ACC112 (cell line): Measurements from ENCODE around the gene DR1.

Experiments
- H2AFZ ChIP-seq: fragments of 200-600 bp; sonication (generic); one replicate; pipeline ENCODE4 v1.6.0; 2017; ENCODE audit warnings: antibody characterized with exemption, low read length; ENCODE audit not compliant: unreplicated experiment
- H3K27ac ChIP-seq: fragments of 200-600 bp; sonication (generic); 2 replicates; pipeline ENCODE4 v1.5.1; 2014; ENCODE audit warnings: low read depth, mild to moderate bottlenecking, antibody characterized with exemption, low read length, moderate library complexity
- H3K27me3 ChIP-seq: fragments of 200-600 bp; sonication (generic); 2 replicates; pipeline ENCODE4 v1.6.1; 2014; ENCODE audit warnings: mild to moderate bottlenecking, antibody characterized with exemption, low read length, moderate library complexity, mixed read lengths; ENCODE audit not compliant: insufficient read depth
- H3K36me3 ChIP-seq: fragments of 200-600 bp; sonication (generic); 2 replicates; pipeline ENCODE4 v1.6.1; 2016; ENCODE audit warnings: mild to moderate bottlenecking, antibody characterized with exemption, low read length, moderate library complexity, mixed read lengths; ENCODE audit not compliant: insufficient read depth
- H3K4me1 ChIP-seq: fragments of 200-600 bp; sonication (generic); one replicate; pipeline ENCODE4 v1.6.1; 2016; ENCODE audit warnings: low read length, mixed read lengths; ENCODE audit not compliant: insufficient read depth, unreplicated experiment, control insufficient read depth
- H3K4me3 ChIP-seq: fragments of 200-600 bp; sonication (generic); 2 replicates; pipeline ENCODE4 v1.5.1; 2014; ENCODE audit warnings: mild to moderate bottlenecking, low read depth, low read length
- H3K79me2 ChIP-seq: fragments of 200-600 bp; sonication (generic); one replicate; pipeline ENCODE4 v1.6.0; 2016; ENCODE audit warnings: low read length; ENCODE audit not compliant: control insufficient read depth, unreplicated experiment, insufficient read depth

The DR1 gene

GRCh38 chr1:93345633-93346420, at the start of gene DR1:
TSS of gene DR1 (plus strand) at chr1:93345907. CDS start at chr1:93346646, 739 bp downstream.
- no peaks in the 10 kb centered on the region for H3K36me3 ChIP-seq
- peak within 1 kb of the TSS; percentile 97 for H3K4me3 ChIP-seq
- peak within 1 kb of the TSS; percentile 76 for H2AFZ ChIP-seq
- H3K27ac ChIP-seq, result peak within 1 kb of the TSS; percentile 91
- H3K4me1 ChIP-seq, result peaks cover 12% of the 10 kb centered on the region
- peaks cover 60% of the 10 kb centered on the region for H3K79me2 ChIP-seq
- H3K27me3 ChIP-seq, result no peaks in the 10 kb centered on the region

DNA sequence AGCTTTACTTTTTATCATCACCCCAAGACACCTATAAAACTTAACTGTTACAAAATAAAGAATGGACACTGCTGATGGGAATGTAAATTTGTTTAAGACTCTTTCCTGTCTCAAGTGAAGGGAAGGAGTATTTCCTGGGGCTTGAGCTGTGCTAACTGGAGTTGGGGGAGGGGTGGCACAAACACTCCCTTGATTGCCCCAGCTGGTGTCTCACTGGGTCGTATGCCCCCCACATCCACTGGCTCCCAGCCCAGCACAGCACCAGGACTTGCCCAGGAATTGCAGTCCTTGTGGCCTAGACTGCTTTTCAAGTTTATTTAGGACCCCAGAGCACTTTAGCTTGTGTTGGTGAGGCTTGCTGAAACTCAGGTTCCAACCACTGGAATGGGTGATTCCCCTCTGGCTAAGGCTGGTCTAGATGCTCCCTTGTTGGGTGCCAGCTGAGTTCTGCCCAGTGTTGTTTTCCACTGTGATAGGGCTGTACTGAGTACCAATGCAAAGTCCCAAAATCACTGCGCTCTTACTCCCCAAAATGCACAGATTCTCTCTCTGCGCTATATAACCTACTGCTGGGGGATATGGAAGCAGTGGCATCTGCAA, 49.1 kb upstream of the DR1 start:
- no peak overlapping the region for H2AFZ ChIP-seq
- H3K79me2 ChIP-seq, result no peaks in the 10 kb centered on the region
- H3K4me3 ChIP-seq, result no peak overlapping the region
- no peak overlapping the region for H3K27ac ChIP-seq
- H3K4me1 ChIP-seq, result no peaks in the 10 kb centered on the region
- no peaks in the 10 kb centered on the region for H3K36me3 ChIP-seq
- no peaks in the 10 kb centered on the region for H3K27me3 ChIP-seq

- Histone ChIP-seq H3K27ac (no peak overlapping the region), H3K79me2 (no peaks in the 10 kb centered on the region), H3K36me3 (no peaks in the 10 kb centered on the region), H3K27me3 (no peaks in the 10 kb centered on the region), H3K4me1 (peaks cover 3% of the 10 kb centered on the region), H2AFZ (no peak overlapping the region), H3K4me3 (no peak overlapping the region)
Measured at GRCh38 chr1:93301131-93301530, 44.6 kb upstream of the DR1 start.

- H3K4me1 ChIP-seq, result peaks cover 3% of the 10 kb centered on the region
- no peak overlapping the region for H3K27ac ChIP-seq
- no peak overlapping the region for H3K4me3 ChIP-seq
- no peak overlapping the region for H2AFZ ChIP-seq
- H3K27me3 ChIP-seq, result no peaks in the 10 kb centered on the region
- H3K36me3 ChIP-seq, result no peaks in the 10 kb centered on the region
- H3K79me2 ChIP-seq, result no peaks in the 10 kb centered on the region
Measured at GRCh38 chr1:93302078-93302477, 43.6 kb upstream of the DR1 start.

DNA sequence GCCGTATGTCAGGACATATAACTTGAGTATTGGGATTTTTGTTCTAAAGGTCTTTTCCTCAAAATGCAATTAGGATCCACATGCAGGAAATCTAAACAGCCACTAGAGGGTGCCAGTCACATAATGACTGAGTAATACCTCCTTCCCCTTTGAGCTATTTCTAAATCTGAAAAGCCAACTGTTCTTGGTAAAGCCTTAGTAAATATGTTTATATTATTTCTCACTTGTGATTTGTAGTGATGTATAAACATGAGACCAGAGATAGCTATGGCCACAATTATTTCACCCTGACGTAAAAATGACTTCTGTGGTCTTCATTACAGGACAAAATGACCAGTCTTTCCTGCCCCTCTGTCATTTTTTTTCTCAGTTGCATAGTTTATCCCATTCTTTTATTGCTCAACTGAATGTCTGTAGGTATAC, 41.0 kb upstream of the DR1 start:
- Histone ChIP-seq H3K4me3 (no peak overlapping the region), H3K4me1 (peaks cover 3% of the 10 kb centered on the region), H3K79me2 (no peaks in the 10 kb centered on the region), H2AFZ (no peak overlapping the region), H3K36me3 (no peaks in the 10 kb centered on the region), H3K27ac (no peak overlapping the region), H3K27me3 (no peaks in the 10 kb centered on the region)

GRCh38 chr1:93306920-93307319, 38.8 kb upstream of the DR1 start:
- Histone ChIP-seq H3K27ac (no peak overlapping the region), H3K4me3 (no peak overlapping the region), H3K27me3 (no peaks in the 10 kb centered on the region), H3K4me1 (peaks cover 3% of the 10 kb centered on the region), H2AFZ (no peak overlapping the region), H3K79me2 (no peaks in the 10 kb centered on the region), H3K36me3 (no peaks in the 10 kb centered on the region)

DNA sequence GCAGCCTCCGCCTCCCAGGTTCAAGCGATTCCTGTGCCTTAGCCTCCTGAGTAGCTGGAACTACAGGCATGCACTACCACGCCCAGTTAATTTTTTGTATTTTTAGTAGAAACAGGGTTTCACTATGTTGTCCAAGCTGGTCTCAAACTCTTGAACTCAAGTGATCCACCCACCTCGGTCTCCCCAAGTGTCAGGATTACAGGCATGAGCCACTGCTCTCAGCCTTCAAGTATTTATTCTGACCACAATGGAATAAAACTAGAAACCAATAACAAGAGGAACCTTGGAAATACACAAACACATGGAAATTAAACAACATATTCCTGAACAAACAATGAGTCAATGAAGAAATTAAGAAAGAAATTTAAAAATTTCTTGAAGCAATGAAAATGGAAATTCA, 32.7 kb upstream of the DR1 start:
- no peaks in the 10 kb centered on the region for H3K4me1 ChIP-seq
- H3K27ac ChIP-seq, result no peak overlapping the region
- no peaks in the 10 kb centered on the region for H3K27me3 ChIP-seq
- H3K4me3 ChIP-seq, result no peak overlapping the region
- no peaks in the 10 kb centered on the region for H3K36me3 ChIP-seq
- no peak overlapping the region for H2AFZ ChIP-seq
- no peaks in the 10 kb centered on the region for H3K79me2 ChIP-seq

DNA sequence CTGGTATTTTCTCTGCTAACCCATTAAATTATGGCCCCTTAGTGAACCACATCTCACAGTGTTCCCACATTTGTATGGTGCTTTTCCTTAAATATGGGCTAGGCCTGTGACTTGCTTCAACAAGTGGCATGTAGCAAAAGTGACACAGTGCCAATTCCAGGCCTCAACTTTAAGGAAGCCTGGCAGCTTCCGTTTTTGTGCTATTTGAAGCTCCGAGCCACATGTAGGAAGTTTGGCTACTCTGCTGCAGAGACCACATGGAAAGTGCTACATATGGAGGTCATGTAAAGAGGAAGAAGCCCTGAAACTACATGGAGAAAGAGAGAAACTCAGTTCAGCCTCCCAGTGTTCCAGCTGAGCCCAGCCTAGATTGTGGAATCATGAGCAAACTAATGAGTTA, 28.5 kb upstream of the DR1 start:
- Histone ChIP-seq H3K27ac (no peak overlapping the region), H2AFZ (no peak overlapping the region), H3K79me2 (no peaks in the 10 kb centered on the region), H3K4me3 (no peak overlapping the region), H3K27me3 (no peaks in the 10 kb centered on the region), H3K36me3 (no peaks in the 10 kb centered on the region), H3K4me1 (no peaks in the 10 kb centered on the region)

DNA sequence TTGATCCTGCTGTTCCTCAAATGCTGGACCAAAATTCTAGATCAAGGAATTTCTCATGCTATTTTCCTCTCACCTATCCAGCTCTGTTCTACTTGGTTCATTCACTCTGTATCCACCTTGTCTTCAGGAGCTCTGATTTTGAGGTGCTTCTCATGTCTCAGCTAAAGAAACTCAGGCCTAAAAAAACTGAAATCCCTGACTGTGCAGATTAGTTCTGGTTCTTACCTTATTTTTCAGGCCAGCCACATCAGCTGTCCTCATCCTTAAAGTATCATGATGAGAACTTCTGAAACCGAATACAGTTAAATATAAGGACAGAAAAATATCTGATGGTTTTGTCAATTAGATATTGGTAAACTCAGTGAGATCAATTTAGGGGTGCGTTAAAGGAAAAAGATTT, 27.8 kb upstream of the DR1 start:
- no peaks in the 10 kb centered on the region for H3K4me1 ChIP-seq
- H3K27me3 ChIP-seq, result no peaks in the 10 kb centered on the region
- no peaks in the 10 kb centered on the region for H3K36me3 ChIP-seq
- H3K79me2 ChIP-seq, result no peaks in the 10 kb centered on the region
- H3K4me3 ChIP-seq, result no peak overlapping the region
- no peak overlapping the region for H2AFZ ChIP-seq
- H3K27ac ChIP-seq, result no peak overlapping the region

GRCh38 chr1:93321720-93322119, 24.0 kb upstream of the DR1 start:
- H3K79me2 ChIP-seq, result no peaks in the 10 kb centered on the region
- peaks cover 18% of the 10 kb centered on the region for H3K4me1 ChIP-seq
- no peak overlapping the region for H2AFZ ChIP-seq
- no peaks in the 10 kb centered on the region for H3K36me3 ChIP-seq
- H3K27me3 ChIP-seq, result no peaks in the 10 kb centered on the region
- H3K4me3 ChIP-seq, result no peak overlapping the region
- no peak overlapping the region for H3K27ac ChIP-seq

GRCh38 chr1:93322349-93322748, 23.4 kb upstream of the DR1 start:
- Histone ChIP-seq H3K4me1 (peaks cover 18% of the 10 kb centered on the region), H3K36me3 (no peaks in the 10 kb centered on the region)

More at GRCh38 chr1:93322349-93322748, 23.4 kb upstream of the DR1 start:
- Histone ChIP-seq H2AFZ (no peak overlapping the region), H3K4me3 (no peak overlapping the region), H3K79me2 (no peaks in the 10 kb centered on the region), H3K27me3 (no peaks in the 10 kb centered on the region), H3K27ac (no peak overlapping the region)
